Hematopoietic multipotent progenitor cell treated with erythropoietin and hydrocortisone succinate and interleukin-3 and kit ligand, for 4 days (in vitro differentiated cells): Measurements from ENCODE around the gene TRAM2.

Source experiments
- DNase-seq: peaks from one replicate; pipeline ENCODE4 v3.0.0-alpha.2; 2015

The TRAM2 gene

DNA sequence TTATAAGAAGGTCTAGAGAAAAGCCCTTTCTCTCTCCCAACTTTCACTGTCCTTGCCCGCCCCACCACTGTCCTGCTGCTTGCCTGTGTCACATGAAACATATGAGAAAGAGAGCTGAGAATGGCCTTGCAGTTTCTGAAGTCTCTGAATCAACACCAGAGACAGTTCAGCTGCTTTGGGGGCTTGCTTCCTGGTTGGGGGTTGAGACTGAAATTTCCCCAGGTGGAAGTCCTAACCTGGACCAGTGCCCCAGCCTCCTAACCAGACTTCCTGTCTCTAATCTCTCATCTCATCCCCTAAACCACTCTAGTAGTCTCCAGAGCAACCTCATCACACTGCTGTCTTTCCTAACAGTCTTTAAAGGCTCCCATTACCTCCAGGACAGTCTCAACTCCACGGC lies 10.7 kb downstream of the TRAM2 start:
- no peak for DNase-seq

DNA sequence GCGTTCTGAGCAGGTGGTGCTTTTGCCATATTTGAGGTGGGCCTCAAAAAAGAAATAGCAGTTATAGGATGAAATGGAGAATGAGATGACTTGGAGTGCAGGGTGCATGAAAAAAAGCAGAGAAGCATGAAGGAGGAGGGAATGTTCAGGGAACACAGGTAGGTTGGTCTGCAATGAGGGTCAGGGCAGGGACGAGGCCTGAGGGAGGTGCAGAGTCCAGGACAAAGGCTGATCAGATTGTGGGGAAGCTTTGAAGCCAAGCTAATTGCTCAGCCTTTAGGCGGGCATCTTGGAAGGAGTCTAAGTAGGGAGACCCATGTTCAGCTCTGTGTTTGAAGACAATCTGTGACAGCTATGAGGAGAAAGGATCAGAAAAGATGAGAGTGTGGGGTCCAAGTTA lies 12.0 kb downstream of the TRAM2 start:
- DNase-seq = no peak

DNA sequence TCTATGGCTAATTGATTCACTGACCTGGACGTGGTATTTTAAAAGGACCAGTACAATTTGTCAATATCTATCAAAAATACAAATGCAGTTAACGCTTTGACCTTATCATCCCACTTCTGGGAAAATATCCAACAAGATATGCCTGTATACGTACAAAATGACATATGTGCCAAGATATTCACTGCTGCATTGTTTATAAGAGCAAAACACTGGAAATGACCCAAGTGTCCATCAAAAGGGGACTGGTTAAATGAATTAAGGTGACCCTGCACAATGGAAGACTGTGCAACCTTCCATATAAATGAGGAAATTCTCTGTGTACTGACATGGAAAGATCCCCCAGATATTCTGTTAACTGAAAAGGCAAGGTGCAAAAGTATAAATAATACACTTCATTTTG lies 13.9 kb downstream of the TRAM2 start:
- no peak for DNase-seq

DNA sequence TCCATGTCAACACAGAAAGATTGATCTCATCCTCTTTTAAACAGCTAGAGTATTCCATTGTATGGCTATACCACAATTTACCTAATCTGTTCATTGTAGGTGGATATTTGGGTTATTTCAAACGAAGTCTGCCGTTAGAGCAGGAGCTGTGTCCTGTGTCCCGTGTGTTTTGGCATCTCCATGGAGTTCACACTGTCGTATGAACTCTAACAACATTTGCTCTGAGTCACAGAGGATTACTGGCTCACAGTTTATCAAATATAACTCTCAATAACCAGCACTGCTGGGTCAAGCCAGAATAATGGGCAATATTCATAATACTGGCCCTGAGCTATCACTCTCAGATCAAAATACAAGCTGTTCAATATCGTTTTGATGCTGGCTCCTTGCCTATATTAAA lies 16.4 kb downstream of the TRAM2 start:
- no peak for DNase-seq

DNA sequence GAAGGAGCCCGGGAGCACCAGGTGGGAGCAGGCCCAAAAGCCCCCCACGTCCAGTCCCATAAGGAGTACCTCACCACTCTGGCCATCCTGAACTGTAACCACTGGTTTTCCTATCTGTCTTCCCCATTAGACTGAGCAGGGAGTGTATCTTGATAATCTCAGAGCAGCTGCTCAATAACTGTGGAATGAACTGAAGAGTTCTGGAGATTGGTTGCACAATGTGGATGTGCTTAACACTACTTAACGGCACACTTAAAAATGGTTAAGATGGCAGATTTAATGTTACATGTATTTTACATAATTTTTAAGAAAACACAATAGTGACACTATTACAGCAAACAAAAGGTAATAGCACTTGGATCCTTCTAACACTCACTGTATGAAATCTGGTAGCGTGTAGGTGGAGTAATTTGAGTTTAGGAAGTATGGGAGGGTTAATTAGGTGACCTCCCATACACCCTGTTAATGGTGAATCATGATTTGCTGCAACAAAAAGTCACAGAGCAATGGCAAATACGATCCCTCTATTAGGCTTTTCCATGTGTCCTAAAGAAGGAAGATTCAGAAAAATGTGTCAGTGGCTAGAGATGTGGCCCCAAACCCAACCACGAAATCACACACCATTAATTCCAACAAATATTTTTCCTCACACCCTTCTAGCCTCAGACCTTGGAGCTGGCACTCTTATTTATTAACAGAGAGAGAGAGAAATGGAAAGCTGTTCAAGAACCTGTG lies 18.4 kb downstream of the TRAM2 start:
- no peak for DNase-seq

DNA sequence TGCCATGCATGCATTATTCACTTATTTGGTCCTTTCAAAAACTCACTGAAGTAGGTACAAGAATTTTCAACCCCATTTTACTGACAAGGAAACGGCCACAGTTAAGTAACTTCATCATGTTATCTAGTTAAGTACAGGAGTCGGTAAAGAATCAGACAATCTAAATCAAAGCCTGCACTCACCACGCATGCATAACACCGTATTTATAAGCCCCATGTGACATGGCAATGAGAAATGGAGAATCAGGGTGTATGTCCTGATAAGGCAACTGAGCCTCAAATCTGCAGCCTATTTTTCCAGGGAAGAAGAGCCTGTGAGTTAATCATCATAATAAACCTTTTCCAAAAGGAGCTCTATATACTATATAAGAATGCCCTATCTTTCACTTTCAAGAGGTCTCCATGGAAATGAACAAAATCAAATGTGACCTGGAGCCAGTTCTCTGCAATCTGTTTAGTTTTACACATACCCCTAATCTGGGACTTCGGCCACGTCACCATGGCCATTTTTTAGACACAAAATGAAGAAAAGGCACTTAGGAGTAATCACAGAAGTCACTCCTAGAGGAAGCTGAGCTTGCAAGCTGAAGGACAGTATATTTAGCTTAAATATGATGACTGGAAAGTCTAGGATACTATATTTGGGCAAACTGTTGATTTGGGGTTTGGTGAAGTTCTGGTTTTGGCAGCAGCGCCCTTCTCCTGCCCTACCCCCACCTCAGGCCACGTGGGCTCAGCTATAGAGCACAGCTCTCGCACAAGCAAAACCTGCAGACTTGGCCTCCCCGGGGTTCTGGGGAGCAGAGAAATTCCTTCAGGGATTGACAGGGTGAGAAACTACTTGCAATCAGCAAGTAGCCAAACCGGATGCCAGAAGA lies 19.2 kb downstream of the TRAM2 start:
- no peak for DNase-seq

DNA sequence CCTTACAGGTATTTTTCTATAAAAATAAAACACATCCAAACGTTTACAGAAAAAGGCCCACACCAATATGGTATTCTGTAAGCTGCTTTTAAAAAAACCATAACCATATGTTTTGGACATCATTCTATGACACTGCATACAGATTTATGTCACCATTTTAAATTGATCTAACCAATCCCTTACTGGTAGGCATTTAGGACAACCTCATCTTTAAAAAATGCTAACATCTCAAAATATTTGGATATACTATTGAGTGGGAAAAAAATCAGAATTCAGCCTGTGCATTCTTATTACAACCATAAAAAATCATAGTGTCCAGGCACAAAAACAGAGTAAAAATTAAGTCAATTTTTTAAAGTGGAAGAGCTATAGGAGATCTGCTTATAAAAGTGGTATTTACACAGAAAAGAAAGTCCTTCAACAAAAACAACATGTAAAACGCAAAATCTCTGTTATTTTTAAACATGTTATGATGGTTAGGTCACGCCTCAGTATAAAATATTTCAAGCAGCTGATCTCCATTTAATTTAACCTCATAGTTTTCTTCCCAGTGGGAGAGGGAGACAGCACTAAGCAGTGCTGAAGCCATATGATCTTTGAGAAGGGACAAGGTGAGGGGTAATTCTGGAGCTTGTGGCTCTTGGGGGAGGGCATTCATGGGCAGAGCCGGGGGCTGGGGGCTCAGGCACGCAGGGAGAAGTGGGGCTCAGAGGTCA lies 21.2 kb downstream of the TRAM2 start:
- DNase-seq = no peak

DNA sequence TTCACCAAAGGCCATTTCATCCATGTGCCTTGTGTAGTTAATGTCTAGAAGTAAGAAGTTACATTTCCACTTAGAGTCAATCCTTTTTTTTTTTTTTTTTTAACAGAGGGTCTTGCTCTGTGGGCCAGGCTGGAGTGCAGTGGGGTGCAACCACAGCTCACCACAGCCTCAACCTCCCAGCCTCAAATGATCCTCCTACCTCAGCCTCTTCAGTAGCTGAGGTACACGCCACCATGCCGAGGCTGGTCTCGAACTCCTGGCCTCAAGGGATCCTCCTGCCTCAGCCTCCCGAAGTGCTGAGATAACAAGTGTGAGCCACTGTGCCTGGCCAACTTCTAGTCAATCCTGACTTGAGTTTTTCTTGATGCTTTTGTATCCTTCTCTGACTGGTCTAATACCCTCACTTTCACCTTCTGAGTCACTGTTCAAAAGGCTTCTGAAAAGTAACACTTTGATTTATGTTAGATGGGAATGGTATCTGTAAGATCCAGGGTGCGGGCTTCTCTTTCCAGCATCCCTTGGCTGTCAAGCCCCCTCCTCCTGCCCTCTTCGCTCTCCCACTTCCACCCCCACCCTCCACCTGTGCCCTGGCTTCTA lies 22.1 kb downstream of the TRAM2 start:
- DNase-seq = no peak

DNA sequence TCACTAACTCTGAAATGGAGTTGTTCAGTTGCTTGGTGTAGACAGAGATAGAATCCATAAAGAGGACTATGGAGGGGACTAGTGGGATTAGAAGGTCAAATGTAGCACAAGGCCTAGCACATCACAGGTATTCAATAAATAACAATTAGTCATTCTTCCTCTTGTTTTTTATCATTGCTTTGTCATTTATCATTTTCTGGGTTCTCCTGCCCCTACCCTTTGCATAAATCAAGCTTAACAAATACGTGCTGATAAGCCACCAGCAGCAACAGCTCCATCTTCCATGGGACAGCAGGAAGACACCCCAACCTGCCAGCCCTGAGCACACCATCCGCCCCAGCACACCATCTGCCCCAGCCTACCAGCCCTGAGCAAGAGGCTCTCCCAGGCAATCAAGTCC lies 23.1 kb downstream of the TRAM2 start:
- DNase-seq = no peak

DNA sequence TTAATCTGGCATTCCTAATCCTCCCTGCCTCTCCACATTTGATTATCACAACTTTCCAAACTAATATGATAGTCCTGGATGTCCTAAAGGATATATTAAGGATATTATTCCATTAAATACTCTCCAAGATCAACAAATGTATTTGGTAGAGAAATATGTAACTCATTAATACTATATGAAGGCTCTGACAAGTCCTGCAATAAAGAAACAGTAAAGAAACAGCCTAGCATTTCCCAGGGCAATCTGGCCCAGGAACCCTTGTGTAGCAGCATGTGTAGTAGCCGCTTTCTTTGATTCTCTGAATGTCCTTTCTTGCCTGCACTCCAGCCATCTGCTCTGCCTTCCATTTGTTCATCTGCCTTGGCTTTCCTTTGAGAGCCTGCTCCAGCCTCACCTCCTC lies 23.7 kb downstream of the TRAM2 start:
- no peak for DNase-seq

DNA sequence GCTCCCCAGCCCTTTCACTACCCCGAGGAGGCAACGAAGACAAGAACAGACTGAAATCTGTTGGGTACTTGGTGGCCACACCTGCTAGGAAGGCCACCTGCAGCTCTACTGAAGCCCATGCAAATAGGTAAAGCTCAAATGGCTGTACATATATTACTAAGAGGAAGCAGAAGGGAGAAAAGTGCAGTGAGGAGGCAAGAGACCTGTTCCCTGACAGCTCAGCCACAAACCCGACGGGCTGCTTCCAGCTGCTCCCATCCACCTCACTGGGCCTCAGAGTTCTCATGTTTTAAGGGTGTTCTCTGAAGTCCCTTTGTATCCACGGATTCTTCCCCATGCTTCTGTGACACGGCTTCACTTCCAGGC lies 24.6 kb downstream of the TRAM2 start:
- no peak for DNase-seq

DNA sequence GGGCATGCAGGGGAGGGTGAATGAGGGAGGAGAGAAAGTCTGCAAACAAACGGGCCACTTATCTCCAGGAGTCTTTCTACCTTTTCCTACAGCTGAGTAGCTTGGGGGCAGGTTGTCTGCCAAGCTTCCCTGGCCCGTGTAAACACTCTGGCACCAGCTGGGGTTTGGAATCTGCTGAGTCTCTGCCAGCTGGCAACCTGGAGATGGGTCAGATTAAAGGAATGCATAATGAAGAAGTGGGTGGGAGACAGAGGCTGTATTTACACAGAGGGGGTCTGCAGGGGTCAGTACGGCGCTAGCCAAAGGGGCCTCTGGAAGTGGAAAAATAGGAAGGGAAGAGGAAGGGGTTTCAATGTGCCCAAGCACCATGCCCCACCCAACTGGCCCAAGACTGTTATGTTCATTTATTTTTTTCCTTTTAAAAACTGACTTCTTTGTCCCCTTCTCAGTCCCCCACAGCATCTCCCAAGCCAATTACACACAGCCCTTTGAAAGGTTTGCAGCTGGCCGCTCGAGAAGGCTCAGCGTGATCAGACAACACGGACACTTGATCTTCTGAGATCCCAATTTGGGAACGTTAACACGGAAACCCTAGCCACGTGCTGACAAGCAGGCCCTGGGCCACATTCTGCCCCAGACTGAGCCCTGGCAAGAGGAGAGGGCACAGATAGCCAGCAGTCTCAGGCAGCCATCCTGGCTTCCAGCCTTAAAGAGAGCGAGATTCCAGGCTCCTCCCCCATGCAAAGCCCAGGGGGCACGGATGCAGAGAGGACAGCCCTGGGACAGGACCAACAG lies 25.2 kb downstream of the TRAM2 start:
- DNase-seq = no peak

DNA sequence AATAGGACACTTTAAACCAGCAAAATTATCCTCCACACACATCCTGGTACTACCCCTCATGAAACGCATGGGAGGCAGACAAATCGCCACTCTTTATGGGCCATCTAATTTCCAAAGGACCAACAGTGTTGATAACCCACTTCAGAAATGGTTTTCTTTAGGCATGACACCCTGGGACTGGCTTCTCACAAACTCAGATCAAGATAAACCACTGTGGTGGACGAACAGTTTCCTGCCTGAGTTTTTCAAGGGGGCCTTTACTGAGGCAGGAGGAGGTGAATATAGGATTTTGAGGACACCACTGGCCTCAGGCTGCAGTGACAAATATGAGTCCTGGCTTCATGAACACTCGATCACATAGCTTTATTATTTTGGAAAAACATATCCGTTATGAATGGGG lies 26.0 kb downstream of the TRAM2 start:
- DNase-seq = peak; percentile 66

DNA sequence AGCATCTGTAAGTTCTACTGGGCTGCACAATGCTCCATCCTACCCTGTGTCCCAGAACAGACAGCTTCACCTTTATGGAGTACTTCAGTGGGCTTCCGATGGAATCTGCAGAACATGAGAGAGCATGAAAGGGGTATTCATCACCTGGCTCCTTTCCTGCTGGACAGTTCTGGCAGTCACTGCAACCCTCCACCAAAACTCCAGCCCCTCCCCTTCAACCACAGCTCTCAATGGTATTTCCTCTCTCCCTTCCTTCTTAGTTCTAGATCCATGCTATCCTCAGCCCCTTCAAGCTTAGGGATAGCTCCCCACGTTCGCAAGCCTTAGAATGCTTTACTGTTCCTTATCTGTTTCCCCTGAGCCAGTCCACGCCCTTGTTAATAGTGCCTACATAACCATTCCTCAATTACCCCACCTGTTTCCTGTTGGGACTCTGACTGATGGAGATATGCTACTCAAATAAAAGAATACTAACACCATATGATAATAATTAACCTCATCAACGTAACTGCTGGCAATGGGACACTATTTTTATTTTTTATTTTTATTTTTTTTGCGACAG lies 26.8 kb downstream of the TRAM2 start:
- peak; percentile 65 for DNase-seq

DNA sequence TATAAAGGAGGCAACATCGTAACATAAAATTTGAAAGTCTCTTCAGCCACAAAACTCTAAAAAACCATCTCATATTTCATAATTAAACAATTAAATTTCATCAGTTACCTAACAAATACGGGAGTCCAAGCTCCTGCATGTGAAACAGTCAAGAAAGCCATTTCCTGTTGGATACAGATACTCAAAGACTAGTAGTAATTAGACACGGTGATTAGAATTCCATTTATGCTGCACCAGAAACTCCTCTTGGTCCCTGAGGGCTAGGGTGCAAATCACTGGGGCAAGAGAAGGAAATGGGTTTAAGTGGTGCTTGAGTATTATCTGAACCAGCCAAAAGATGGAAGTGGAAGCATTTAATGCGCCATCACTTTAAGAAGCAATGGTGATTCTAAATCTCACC lies 27.4 kb downstream of the TRAM2 start:
- DNase-seq = no peak

DNA sequence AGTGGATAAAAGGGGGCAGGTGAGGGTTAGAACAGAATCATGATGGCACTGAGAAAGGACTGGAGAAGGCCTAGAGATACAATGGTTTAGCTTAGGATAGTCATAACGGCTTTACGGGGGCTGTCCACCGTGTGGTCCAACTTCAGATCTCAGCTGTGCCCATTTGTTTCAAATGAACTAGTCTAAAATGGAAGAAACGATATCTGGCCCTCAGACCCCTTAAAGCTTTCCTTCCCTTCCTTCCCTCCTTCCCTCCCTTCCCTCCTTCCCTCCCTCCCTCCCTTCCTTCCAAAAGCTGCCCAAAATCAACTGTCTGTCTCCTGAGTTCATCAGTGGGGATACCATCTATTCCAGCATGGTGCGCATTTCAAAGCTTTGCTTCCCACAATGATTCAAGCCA lies 27.9 kb downstream of the TRAM2 start:
- DNase-seq = no peak

DNA sequence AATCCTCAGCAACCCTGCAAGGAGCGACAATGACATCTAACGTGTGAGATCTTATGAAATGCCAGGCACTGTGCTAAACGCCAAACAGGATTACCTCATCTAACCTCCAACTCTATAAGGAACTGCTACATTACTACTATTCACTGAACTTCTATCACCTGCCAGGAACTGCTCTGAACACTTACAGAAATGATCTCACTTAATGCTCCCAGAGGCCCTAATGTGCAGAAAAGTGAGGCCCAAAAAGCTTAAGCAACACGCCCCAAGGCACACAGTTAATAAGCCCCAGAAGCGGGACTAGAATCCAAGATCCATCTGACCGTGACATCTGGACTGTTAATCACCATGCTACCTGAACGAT lies 28.5 kb downstream of the TRAM2 start:
- no peak for DNase-seq

DNA sequence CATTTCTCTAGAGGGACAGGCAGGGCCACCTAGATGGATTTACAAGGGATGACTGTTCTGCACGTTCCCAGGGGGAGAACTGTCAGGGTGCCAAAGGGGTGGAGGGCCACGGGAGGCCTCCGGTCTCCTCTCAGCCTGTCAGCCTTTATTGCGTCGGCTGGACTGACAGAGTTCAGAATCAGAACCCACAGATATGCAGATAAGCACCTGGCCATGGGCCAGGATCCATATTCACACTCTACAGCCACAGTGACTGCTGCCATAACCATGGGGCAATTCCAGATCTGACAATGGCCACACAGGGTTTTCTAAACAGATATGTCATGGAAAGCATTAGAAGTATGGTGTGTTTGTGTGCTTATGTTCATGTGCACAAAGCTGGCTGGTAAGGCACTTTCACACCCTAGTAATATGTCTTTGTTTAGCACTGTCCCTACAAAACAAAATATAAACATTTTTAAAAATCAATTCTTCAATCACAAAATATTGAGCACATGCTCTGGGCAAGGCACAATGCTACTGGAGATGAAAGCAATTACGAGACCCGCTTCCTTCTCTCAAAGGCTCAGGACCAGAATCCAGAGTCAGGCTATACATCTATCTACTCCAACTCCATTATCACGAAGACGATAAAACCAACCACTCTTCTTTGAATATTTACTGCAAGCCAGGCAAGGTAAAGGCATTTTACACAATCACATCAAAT lies 29.1 kb downstream of the TRAM2 start:
- DNase-seq = no peak

DNA sequence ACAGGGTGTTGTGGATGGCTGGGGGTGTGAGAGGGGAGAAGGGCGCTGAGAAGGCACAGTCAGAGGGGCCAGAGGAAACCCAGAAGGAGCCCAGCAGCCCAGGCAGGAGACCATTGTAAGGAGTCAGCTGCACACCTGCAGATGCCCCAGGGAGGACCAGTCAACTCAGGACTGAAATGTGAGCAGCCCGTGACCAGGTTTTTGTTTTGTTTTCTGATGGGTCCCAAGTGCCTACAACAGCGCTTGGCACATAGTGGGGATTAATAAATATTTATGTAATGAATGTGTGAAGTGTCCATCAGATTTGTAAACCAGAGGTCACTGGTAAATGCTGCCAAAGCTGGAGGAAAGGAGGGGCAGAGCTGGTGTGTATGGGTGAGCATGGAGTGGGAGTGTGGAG lies 30.2 kb downstream of the TRAM2 start:
- DNase-seq = no peak

DNA sequence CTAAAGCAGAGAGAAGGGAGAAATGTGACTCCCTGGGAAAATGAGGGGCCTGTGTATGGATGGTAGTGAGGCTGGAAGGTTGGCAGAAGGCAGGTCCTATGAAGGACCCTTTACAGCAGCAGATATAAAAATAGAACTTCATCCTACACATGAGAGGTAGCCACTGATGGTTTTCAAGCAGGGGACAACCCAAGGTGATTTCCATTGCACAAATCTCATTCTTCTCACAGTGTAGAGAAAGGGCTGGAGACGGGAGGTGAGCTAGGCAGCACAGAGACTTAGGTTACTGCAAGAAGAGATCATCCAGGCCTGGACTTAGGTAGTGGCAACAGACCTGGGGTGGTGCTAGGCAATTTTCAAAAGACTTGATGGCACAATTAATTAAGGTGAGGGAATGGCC lies 30.7 kb downstream of the TRAM2 start:
- no peak for DNase-seq

DNA sequence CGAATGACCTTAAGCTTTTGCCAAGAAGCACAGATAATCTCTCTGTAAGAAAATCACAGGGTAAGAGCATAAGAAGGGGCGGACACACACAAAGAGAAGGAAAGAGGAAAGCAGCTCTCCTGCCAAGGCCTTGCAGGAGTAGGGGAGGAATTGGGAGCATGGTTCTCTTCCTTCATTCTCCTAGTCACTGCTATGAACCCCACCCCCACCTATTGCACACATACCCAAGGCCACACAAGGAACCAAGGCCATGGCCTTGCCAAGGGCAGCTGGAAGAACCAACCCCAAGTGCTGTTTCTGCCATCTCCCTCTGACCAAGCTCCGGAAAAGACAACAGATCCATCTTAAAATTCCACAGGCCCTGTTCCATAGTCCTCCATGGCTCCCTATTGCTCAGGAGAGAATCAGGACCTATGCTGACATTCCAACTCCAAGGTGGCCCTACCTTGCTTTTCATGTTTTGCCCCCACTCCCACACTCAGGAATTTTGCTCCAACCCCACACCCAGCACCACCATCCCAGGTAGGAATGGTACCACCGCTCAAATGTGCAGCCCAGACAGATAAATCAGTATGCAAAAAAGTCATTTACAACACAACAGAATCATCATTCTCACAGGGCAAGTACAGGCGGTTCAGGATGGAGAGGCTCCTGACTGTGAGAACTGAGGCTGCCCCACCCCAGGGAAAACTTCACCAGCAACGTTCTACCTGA lies 31.3 kb downstream of the TRAM2 start:
- DNase-seq = no peak
